Amniotic epithelial cell (primary cell): ENCODE data around the gene IPO4.
"Not testable (repeated sequence)": the region's sequence is repeated elsewhere in the genome, so short reads cannot be mapped to it uniquely, and the experiment has no call there.

Source experiments
- DNase-seq: peaks from one replicate; pipeline ENCODE4 v3.0.0-alpha.2; 2010; ENCODE audit warnings: low read depth

The IPO4 gene

GRCh38 chr14:24215495-24216344 is 27.1 kb upstream of the IPO4 start, which contains the start of gene MDP1:
MDP1 (minus strand) TSS chr14:24216066; CDS start chr14:24215955, 111 bp downstream.
- peak; percentile 77 for DNase-seq

- DNase-seq, result no peak
Observed at GRCh38 chr14:24213866-24214662, 25.4 kb upstream of the IPO4 start.

GRCh38 chr14:24212924-24213865 is 24.6 kb upstream of the IPO4 start, which contains the start of gene CHMP4A:
CHMP4A (minus strand) TSS chr14:24213488; CDS start chr14:24213439, 49 bp downstream.
- peak; percentile 97 for DNase-seq

GRCh38 chr14:24211311-24211710 is 22.7 kb upstream of the IPO4 start:
- DNase-seq, result no peak

- no peak for DNase-seq
Observed at GRCh38 chr14:24207625-24208024, 19.0 kb upstream of the IPO4 start.

- no peak for DNase-seq
Observed at GRCh38 chr14:24207104-24207551, 18.5 kb upstream of the IPO4 start.

GRCh38 chr14:24206260-24207103 is 17.9 kb upstream of the IPO4 start:
- no peak for DNase-seq

GRCh38 chr14:24204163-24205146 is 15.8 kb upstream of the IPO4 start:
- DNase-seq, result no peak

GRCh38 chr14:24203249-24203886 is 14.8 kb upstream of the IPO4 start:
- not testable (repeated sequence) for DNase-seq

- not testable (repeated sequence) for DNase-seq
Observed at GRCh38 chr14:24202538-24202937, 13.9 kb upstream of the IPO4 start.

GRCh38 chr14:24198814-24199524 is 10.4 kb upstream of the IPO4 start:
- DNase-seq, result no peak

GRCh38 chr14:24197056-24197450 is 8.4 kb upstream of the IPO4 start:
- DNase-seq, result no peak

- no peak for DNase-seq
Observed at GRCh38 chr14:24196071-24197055, 7.7 kb upstream of the IPO4 start.

GRCh38 chr14:24195186-24196070 is 6.8 kb upstream of the IPO4 start, which contains the start of gene TM9SF1:
TM9SF1 (minus strand) TSS chr14:24195441; CDS start chr14:24195019, 422 bp downstream.
- peak; percentile 83 for DNase-seq

GRCh38 chr14:24194873-24195185 is 6.2 kb upstream of the IPO4 start:
- no peak for DNase-seq
